ENCODE measurements around the gene C1QB.

C1QB gene

DNA sequence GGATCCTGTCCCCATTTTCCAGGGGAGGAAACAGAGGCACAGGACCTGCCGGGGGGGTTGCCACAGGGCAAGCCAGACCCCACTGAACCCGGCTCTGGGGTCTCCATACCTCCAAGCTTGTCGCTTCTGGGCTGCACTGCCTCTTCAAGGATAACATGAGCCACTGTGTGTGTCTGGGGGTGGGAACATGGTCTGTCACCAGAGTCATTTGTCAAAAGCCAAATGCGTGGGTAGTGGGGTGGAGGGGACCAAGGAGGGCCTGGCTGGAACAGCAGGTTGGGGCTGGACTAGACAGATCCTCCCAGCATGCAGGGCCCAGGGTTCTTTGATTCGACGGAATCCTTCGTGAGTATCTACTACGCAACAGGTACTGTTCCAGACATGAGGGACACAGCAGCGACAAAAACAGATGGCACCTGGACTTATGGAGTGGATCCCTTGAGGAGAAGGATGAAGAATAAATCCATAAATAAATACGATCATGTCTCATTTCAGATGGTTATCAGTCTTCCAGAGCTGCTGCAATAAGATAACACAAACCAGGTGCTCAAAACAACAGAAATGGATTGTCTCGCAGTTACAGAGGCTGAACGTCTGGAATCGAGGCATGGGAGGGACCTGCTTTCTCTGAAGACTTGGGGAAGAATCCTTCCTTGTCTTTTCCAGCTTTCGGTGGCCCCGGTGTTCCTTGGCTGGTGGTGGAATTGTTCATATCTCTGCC is 28.7 kb downstream of the C1QB start:
- Mint-ChIP-seq H3K27me3 (peaks cover 12% of the 10 kb centered on the region), H3K9me3 (no peaks in the 10 kb centered on the region), H3K4me1 (ENCODE audit: low read depth) (no peaks in the 10 kb centered on the region), H3K27ac (no peak overlapping the region), H3K36me3 (ENCODE audit: low read depth) (no peaks in the 10 kb centered on the region), H3K4me3 (no peak overlapping the region)
- intact Hi-C loops (cut with micrococcal nuclease) = no loop called here

DNA sequence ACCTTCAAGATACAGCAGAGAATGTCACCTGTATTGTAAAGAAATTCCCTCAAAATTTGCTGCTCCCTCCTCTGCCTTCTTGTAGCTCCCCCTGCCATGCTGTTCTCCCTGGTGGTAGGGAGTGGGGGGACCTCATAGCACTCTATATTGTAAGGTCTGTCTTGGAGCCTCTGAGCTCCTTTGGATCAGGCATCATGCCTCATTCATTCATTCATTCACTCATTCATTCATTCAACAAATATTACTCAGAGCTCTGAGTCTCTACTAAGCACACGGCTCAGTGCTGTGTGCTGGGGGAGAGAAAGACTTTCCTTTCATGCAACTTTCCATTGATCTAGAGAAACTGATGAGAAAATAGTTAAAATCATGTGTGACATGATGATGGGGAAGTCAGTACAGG is 30.5 kb downstream of the C1QB start:
- Mint-ChIP-seq H3K4me1 (ENCODE audit: low read depth) (no peaks in the 10 kb centered on the region), H3K27ac (no peak overlapping the region), H3K36me3 (ENCODE audit: low read depth) (no peaks in the 10 kb centered on the region), H3K9me3 (no peaks in the 10 kb centered on the region), H3K4me3 (no peak overlapping the region), H3K27me3 (peaks cover 16% of the 10 kb centered on the region)
- intact Hi-C loops (cut with micrococcal nuclease) = no loop called here

DNA sequence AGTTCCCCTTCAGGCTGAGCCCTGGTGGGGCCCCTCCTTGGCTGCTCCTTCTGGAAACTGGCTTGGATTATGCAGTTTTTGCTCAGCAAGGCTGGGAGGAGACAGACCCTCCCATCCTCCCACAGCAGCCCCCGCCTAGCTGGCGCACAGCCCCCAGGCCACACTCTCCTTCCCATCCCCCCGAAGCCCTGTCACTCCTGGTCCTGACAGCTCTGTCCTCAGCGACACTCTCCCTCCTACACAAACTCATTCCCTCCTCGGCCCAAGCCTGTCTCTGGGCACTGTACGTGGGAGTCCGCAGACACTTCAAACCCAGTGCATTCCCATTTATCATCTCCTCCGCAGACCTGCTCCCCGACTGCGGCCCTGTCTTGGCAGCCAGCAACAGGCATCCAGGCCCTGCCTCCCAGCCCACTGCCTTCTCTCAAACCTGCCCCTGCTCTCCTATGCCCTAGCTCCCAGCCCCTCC is 32.6 kb downstream of the C1QB start:
- Mint-ChIP-seq H3K9me3 (no peaks in the 10 kb centered on the region), H3K36me3 (ENCODE audit: low read depth) (no peaks in the 10 kb centered on the region), H3K4me3 (no peak overlapping the region), H3K27ac (no peak overlapping the region), H3K27me3 (peaks cover 16% of the 10 kb centered on the region), H3K4me1 (ENCODE audit: low read depth) (no peaks in the 10 kb centered on the region)
- intact Hi-C loops (cut with micrococcal nuclease) = no loop called here

DNA sequence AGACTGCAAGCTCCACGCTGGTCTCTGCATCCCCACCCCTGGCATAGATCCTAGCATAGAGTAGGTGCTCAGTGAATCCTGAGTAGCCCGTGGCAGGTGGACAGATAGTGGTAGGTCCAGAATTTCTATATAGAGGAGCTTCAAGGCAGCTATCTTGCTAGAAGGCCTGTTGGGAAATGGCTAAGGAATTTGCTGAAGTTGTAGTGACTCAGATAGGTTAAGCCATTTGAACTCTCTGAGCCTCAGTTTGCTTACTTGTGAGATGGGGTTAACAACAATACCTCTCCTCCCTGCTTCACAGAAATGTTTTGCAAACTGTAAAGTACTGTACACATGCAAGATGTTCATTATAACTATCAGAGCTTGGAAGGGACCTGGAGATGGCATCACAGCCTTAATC is 34.2 kb downstream of the C1QB start:
- H3K4me1 Mint-ChIP-seq (ENCODE audit: low read depth) = no peaks in the 10 kb centered on the region
- peaks cover 18% of the 10 kb centered on the region for H3K27me3 Mint-ChIP-seq
- no peak overlapping the region for H3K27ac Mint-ChIP-seq
- intact Hi-C loops (cut with micrococcal nuclease) = no loop called here
- H3K36me3 Mint-ChIP-seq (ENCODE audit: low read depth) = no peaks in the 10 kb centered on the region
- H3K4me3 Mint-ChIP-seq = no peak overlapping the region
- H3K9me3 Mint-ChIP-seq = no peaks in the 10 kb centered on the region

GRCh38 chr1:22688466-22688865 is 35.4 kb downstream of the C1QB start:
- Mint-ChIP-seq H3K36me3 (ENCODE audit: low read depth) (no peaks in the 10 kb centered on the region), H3K27me3 (peaks cover 19% of the 10 kb centered on the region), H3K27ac (no peak overlapping the region), H3K9me3 (no peaks in the 10 kb centered on the region), H3K4me1 (ENCODE audit: low read depth) (no peaks in the 10 kb centered on the region), H3K4me3 (no peak overlapping the region)
- intact Hi-C loops (cut with micrococcal nuclease) = no loop called here

GRCh38 chr1:22689505-22689904 is 36.5 kb downstream of the C1QB start:
- no peak overlapping the region for H3K4me3 Mint-ChIP-seq

DNA sequence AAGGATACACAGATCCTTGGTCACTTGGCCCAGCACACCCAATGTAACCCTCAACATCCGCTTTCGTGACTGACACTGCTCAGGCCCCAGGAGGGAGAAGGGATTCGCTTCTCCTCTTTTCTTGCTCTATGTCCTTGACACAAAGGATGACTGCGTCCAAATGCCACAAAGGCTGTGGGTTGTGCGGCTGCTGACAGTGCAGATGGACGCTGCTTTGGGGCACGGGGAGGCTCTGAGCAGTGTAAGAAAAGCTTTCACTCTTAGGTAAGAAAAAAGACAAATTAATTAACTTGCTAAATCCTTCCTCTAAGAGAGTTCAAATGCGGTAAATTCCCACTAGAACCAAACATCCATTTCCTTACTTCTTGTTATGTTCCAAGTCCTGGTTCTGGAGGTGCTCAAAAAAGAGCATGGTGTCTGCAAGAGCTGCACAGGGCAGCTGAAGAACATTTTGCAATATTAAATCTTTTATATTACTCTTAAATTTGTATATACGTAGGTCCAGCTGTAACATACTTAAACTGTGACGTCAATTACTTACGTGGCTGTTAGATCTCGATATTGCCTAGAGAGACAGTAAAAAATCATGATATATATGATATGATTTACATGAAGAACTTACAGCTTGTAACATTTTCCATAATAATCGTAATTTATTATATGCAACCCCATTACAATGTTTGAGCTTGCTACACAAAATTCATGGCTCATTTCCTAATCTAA is 38.2 kb downstream of the C1QB start:
- intact Hi-C loops (cut with micrococcal nuclease) = no loop called here
- H3K4me3 Mint-ChIP-seq = no peak overlapping the region
- H3K27me3 Mint-ChIP-seq = peaks cover 7% of the 10 kb centered on the region
- no peak overlapping the region for H3K27ac Mint-ChIP-seq
- no peaks in the 10 kb centered on the region for H3K9me3 Mint-ChIP-seq
- no peaks in the 10 kb centered on the region for H3K36me3 Mint-ChIP-seq (ENCODE audit: low read depth)
- H3K4me1 Mint-ChIP-seq (ENCODE audit: low read depth) = no peaks in the 10 kb centered on the region

More at GRCh38 chr1:22689505-22689904, 36.5 kb downstream of the C1QB start:
- Mint-ChIP-seq H3K9me3 (no peaks in the 10 kb centered on the region), H3K27me3 (peaks cover 14% of the 10 kb centered on the region), H3K4me1 (ENCODE audit: low read depth) (no peaks in the 10 kb centered on the region), H3K27ac (no peak overlapping the region), H3K36me3 (ENCODE audit: low read depth) (no peaks in the 10 kb centered on the region)
- intact Hi-C loops (cut with micrococcal nuclease) = no loop called here

- no peak overlapping the region for H3K4me3 Mint-ChIP-seq
- H3K36me3 Mint-ChIP-seq (ENCODE audit: low read depth) = no peaks in the 10 kb centered on the region
- H3K4me1 Mint-ChIP-seq (ENCODE audit: low read depth) = no peaks in the 10 kb centered on the region
- H3K27ac Mint-ChIP-seq = no peak overlapping the region
- intact Hi-C loops (cut with micrococcal nuclease) = no loop called here
- H3K9me3 Mint-ChIP-seq = no peaks in the 10 kb centered on the region
- peaks cover 3% of the 10 kb centered on the region for H3K27me3 Mint-ChIP-seq
Observed at GRCh38 chr1:22694172-22694571, 41.1 kb downstream of the C1QB start.

DNA sequence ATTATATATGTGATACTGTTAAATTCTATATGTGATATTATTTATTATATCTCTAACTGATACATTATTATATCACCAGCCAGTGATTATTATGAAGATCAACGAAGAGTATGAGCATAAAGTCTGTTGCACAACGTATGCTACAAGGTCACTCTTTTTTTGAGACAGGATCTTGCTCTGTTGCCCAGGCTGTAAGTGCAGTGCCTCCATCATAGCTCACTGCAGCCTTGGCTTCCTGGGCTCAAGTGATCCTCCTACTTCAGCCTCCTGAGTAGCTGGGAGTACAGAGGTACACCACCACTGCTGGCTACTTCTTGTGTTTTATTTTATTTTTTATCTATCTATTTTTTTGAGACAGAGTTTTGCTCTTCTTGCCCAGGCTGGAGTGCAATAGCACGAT is 43.6 kb downstream of the C1QB start:
- Mint-ChIP-seq H3K27ac (no peak overlapping the region), H3K4me3 (no peak overlapping the region), H3K27me3 (peaks cover 4% of the 10 kb centered on the region), H3K9me3 (no peaks in the 10 kb centered on the region), H3K36me3 (ENCODE audit: low read depth) (no peaks in the 10 kb centered on the region), H3K4me1 (ENCODE audit: low read depth) (no peaks in the 10 kb centered on the region)
- intact Hi-C loops (cut with micrococcal nuclease) = no loop called here

- Mint-ChIP-seq H3K9me3 (no peaks in the 10 kb centered on the region), H3K4me3 (no peak overlapping the region), H3K36me3 (ENCODE audit: low read depth) (no peaks in the 10 kb centered on the region), H3K4me1 (ENCODE audit: low read depth) (peaks cover 9% of the 10 kb centered on the region), H3K27me3 (peaks cover 7% of the 10 kb centered on the region), H3K27ac (no peak overlapping the region)
- intact Hi-C loops (cut with micrococcal nuclease) = no loop called here
Observed at GRCh38 chr1:22697980-22698379, 44.9 kb downstream of the C1QB start.

DNA sequence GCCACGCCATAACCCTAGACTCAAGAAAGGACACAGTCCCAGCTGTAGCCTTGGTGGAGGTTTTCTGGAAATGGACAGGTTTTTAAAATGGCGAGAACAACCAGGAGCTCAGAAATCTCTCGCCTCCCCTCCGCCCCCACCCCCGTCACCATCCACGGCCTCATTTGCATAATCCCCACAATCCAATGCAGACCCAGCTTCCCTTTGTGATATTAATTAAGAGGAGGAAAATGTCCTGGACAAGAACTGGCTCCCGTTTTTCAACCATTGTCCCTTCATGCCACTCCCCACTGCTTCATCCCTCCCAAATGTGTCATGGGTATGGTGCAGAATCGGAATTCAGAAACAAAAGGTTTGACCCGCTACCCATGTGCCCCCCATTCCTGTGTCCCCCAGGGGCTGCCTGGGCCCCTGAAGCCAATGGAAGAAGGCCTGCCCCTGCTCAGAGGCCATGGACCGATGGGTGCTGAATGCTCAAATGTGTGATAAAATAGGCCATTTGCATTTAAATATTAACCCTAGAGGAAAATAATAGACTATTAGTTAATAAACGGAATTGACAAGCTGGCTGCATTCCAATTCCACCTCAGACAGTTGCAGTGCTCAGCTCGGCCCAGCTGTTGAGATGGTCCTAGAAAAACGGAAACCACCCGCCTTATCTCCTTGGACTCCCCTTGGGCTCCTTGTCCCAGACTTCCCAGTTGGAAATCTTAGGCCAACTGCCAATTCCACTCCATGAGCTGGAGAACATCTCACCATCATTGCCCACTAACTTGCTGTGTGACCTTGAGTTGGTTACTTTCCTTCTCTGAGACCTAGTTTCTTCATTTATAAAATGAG is 46.9 kb downstream of the C1QB start:
- intact Hi-C loops (cut with micrococcal nuclease) = loop anchor here (5.0 kb wide), 1 partner anchor 162 kb away; no protein-coding TSS in a partner anchor
- Mint-ChIP-seq H3K9me3 (no peaks in the 10 kb centered on the region), H3K27ac (no peak overlapping the region), H3K4me3 (no peak overlapping the region), H3K36me3 (ENCODE audit: low read depth) (no peaks in the 10 kb centered on the region), H3K4me1 (ENCODE audit: low read depth) (peaks cover 21% of the 10 kb centered on the region), H3K27me3 (peaks cover 8% of the 10 kb centered on the region)

- Mint-ChIP-seq H3K9me3 (no peaks in the 10 kb centered on the region), H3K4me1 (ENCODE audit: low read depth) (peaks cover 25% of the 10 kb centered on the region), H3K36me3 (ENCODE audit: low read depth) (no peaks in the 10 kb centered on the region), H3K27me3 (peaks cover 12% of the 10 kb centered on the region), H3K27ac (no peak overlapping the region), H3K4me3 (no peak overlapping the region)
- intact Hi-C loops (cut with micrococcal nuclease) = loop anchor here (5.0 kb wide), 1 partner anchor 160 kb away; no protein-coding TSS in a partner anchor
Observed at GRCh38 chr1:22702296-22703085, 49.5 kb downstream of the C1QB start.

DNA sequence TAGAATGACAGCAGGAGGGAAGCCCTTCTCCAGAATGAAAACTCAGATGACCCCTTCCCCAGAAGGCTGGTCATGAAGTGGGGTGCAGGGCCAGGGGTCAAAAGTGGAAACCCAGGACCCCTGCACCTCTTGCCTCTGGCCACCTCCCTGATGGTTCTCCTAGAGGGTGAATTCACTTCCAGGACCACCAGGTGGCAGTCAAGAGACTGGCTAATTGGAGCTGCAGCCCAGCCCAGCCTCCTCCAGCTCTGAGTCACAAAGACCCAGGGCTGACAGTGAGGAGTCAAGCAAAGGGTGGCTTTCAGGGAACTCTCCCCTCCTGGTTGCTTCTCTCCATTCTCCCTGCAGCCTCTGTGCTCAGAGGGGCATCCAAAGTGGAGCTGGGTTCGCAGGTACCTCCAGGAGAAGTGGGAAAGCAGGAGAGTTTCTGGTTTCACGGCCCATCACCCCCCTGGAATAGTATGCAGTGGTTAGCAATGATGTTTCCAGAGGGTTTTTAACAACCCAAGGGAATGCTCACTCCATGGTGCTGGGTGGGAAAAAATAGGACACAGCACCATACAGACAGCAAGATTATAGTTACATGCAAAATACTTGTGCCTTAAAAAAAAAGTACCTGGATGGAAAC is 51.5 kb downstream of the C1QB start:
- H3K4me1 Mint-ChIP-seq (ENCODE audit: low read depth) = peaks cover 45% of the 10 kb centered on the region
- intact Hi-C loops (cut with micrococcal nuclease) = loop anchor here (1.0 to 5.0 kb wide), 2 partner anchors 158 to 185 kb away; no protein-coding TSS in a partner anchor
- H3K4me3 Mint-ChIP-seq = no peak overlapping the region

More for the DNA sequence above, 51.5 kb downstream of the C1QB start:
- no peak overlapping the region for H3K27ac Mint-ChIP-seq
- H3K27me3 Mint-ChIP-seq = peaks cover 15% of the 10 kb centered on the region
- no peaks in the 10 kb centered on the region for H3K36me3 Mint-ChIP-seq (ENCODE audit: low read depth)
- no peaks in the 10 kb centered on the region for H3K9me3 Mint-ChIP-seq
